Smooth muscle cell (in vitro differentiated cells): ENCODE results near the gene CACHD1. TPM values are rescaled to one million over a fixed set of nuclear protein-coding genes. Genes with fewer than 3 reads are reported as not detected.

Source experiments
- DNase-seq: peaks from one replicate; lab custom pipeline; 2025; ENCODE audit not compliant: unreplicated experiment; lab: John Stamatoyannopoulos, UW
- H2AFZ ChIP-seq: fragments of 200-600 bp; sonication (generic); 2 replicates; pipeline ENCODE4 v1.6.0; 2016; ENCODE audit warnings: antibody characterized with exemption, low read depth, mild to moderate bottlenecking
- H3F3A ChIP-seq: fragments of 200-600 bp; sonication (generic); 2 replicates; pipeline ENCODE4 v1.6.0; 2017; ENCODE audit warnings: antibody characterized with exemption, low read depth
- H3K27ac ChIP-seq: fragments of 200-600 bp; sonication (generic); 2 replicates; pipeline ENCODE4 v1.5.1; 2016; ENCODE audit warnings: low read depth, mild to moderate bottlenecking
- H3K27me3 ChIP-seq: fragments of 200-600 bp; sonication (generic); 2 replicates; pipeline ENCODE4 v1.6.1; 2016; ENCODE audit warnings: low read depth, mild to moderate bottlenecking
- H3K36me3 ChIP-seq: fragments of 200-600 bp; sonication (generic); 2 replicates; pipeline ENCODE4 v1.5.1; 2016; ENCODE audit warnings: low read depth
- H3K4me1 ChIP-seq: fragments of 200-600 bp; sonication (generic); 2 replicates; pipeline ENCODE4 v1.5.1; 2016; ENCODE audit warnings: low read depth
- H3K4me2 ChIP-seq: fragments of 200-600 bp; sonication (generic); 2 replicates; pipeline ENCODE4 v1.6.0; 2016; ENCODE audit warnings: mild to moderate bottlenecking
- H3K4me3 ChIP-seq: fragments of 200-600 bp; sonication (generic); 2 replicates; pipeline ENCODE4 v1.5.1; 2016; ENCODE audit warnings: mild to moderate bottlenecking
- H3K79me2 ChIP-seq: fragments of 200-600 bp; sonication (generic); 2 replicates; pipeline ENCODE4 v1.6.0; 2016; ENCODE audit warnings: low read depth, mild to moderate bottlenecking
- H3K9ac ChIP-seq: fragments of 200-600 bp; sonication (generic); 2 replicates; pipeline ENCODE4 v1.6.0; 2016; ENCODE audit warnings: low read depth
- H3K9me3 ChIP-seq: fragments of 200-600 bp; sonication (generic); replicated peaks from 2 replicates; pipeline ENCODE4 v1.5.1; 2016; ENCODE audit warnings: low read depth
- H4K20me1 ChIP-seq: fragments of 200-600 bp; sonication (generic); 2 replicates; pipeline ENCODE4 v1.6.0; 2016; ENCODE audit warnings: low read depth
- CTCF ChIP-seq: fragments of 200-600 bp; sonication (generic); IDR thresholded peaks from 2 replicates; pipeline ENCODE4 v1.5.1; 2017; ENCODE audit warnings: borderline replicate concordance, mild to moderate bottlenecking, antibody characterized with exemption; ENCODE audit not compliant: insufficient read depth, poor library complexity, severe bottlenecking
- WGBS: methylation state at CpG from one replicate; pipeline ENCODE4 v1.1.7; 2016; ENCODE audit warnings: low lambda C conversion rate; 5-methylcytosine and 5-hydroxymethylcytosine counted together
- polyA plus RNA-seq: library from polyadenylated mRNA; unstranded; fragments of >200 nt; fragmentation: Nextera tagmentation; extraction: Ambion mirVana; gene quantifications from 2 replicates; pipeline ENCODE4 v1.2.1, GENCODE V29; 2016
- total RNA-seq: library from RNA; depleted of rRNA; stranded (reverse); fragments of >200 nt; gene quantifications from 2 replicates; pipeline ENCODE4 v1.2.3, GENCODE V29; 2014

The CACHD1 gene
- total and polyA plus RNA-seq, 2 experiments from 2014 or later = 12.9 to 20.8 TPM

- 74% methylated on average over 7 of the region's 7 CpGs for WGBS
Observed at GRCh38 chr1:64440183-64440826, 29.6 kb upstream of the CACHD1 start.

GRCh38 chr1:64451440-64451839 lies 18.5 kb upstream of the CACHD1 start:
- no peak for DNase-seq
- H4K20me1 ChIP-seq = no peaks in the 10 kb centered on the region
- no peaks in the 10 kb centered on the region for H3K9me3 ChIP-seq
- H2AFZ ChIP-seq = no peak overlapping the region
- no peaks in the 10 kb centered on the region for H3K4me1 ChIP-seq
- no peak overlapping the region for H3K4me2 ChIP-seq
- H3K27me3 ChIP-seq = peaks cover 29% of the 10 kb centered on the region
- 74% methylated on average over 1 of the region's 1 CpG for WGBS
- H3F3A ChIP-seq = no peaks in the 10 kb centered on the region
- H3K27ac ChIP-seq = no peak overlapping the region
- H3K79me2 ChIP-seq = no peaks in the 10 kb centered on the region
- H3K4me3 ChIP-seq = no peak overlapping the region
- no peak for TF ChIP-seq CTCF
- no peaks in the 10 kb centered on the region for H3K36me3 ChIP-seq
- H3K9ac ChIP-seq = no peak overlapping the region

More at GRCh38 chr1:64440183-64440826, 29.6 kb upstream of the CACHD1 start:
- H3K4me2 ChIP-seq = no peak overlapping the region
- no peaks in the 10 kb centered on the region for H3K27me3 ChIP-seq
- no peak for TF ChIP-seq CTCF
- no peak overlapping the region for H2AFZ ChIP-seq
- no peaks in the 10 kb centered on the region for H3F3A ChIP-seq
- no peak overlapping the region for H3K27ac ChIP-seq
- H3K4me3 ChIP-seq = no peak overlapping the region
- H3K9ac ChIP-seq = no peak overlapping the region
- H3K4me1 ChIP-seq = no peaks in the 10 kb centered on the region
- no peaks in the 10 kb centered on the region for H3K9me3 ChIP-seq
- no peaks in the 10 kb centered on the region for H3K36me3 ChIP-seq
- H3K79me2 ChIP-seq = no peaks in the 10 kb centered on the region
- H4K20me1 ChIP-seq = no peaks in the 10 kb centered on the region
- no peak for DNase-seq

DNA sequence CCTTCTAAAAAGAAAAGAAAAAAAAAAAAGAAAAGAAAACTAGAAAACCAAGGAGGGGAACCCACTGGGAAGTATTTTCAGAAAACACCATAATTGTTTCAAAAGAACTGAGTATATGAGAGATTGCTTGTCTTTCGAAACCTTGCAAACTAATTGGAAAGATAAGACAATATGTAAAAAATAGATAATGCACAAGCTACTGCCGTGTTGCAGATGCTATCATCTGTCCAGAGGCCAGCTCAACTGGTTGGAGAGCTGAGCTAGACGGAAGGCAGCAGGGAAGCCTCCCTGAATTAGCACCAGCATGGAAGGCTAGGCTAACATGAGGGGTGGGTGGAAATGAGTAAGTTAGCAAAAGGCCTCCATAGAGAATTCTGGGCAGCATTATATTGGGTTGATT lies 16.2 kb upstream of the CACHD1 start:
- peaks cover 8% of the 10 kb centered on the region for H3K27me3 ChIP-seq
- H4K20me1 ChIP-seq = no peaks in the 10 kb centered on the region
- no peak for TF ChIP-seq CTCF
- 46% methylated on average over 3 of the region's 3 CpGs for WGBS
- H3K9me3 ChIP-seq = no peaks in the 10 kb centered on the region
- H3K4me2 ChIP-seq = no peak overlapping the region
- no peak overlapping the region for H2AFZ ChIP-seq
- no peaks in the 10 kb centered on the region for H3K36me3 ChIP-seq
- H3K27ac ChIP-seq = no peak overlapping the region
- no peak overlapping the region for H3K9ac ChIP-seq
- H3K4me3 ChIP-seq = no peak overlapping the region
- no peaks in the 10 kb centered on the region for H3K79me2 ChIP-seq
- DNase-seq = no peak
- H3F3A ChIP-seq = no peaks in the 10 kb centered on the region
- no peaks in the 10 kb centered on the region for H3K4me1 ChIP-seq

- Histone ChIP-seq H2AFZ (no peak overlapping the region), H3K27ac (no peak overlapping the region), H3K9ac (no peak overlapping the region), H3K79me2 (no peaks in the 10 kb centered on the region), H3F3A (no peaks in the 10 kb centered on the region), H3K9me3 (no peaks in the 10 kb centered on the region), H3K27me3 (no peaks in the 10 kb centered on the region), H3K4me1 (no peaks in the 10 kb centered on the region), H4K20me1 (no peaks in the 10 kb centered on the region), H3K4me2 (no peak overlapping the region), H3K4me3 (no peak overlapping the region), H3K36me3 (no peaks in the 10 kb centered on the region)
- no peak for TF ChIP-seq CTCF
- 72% methylated on average over 1 of the region's 1 CpG for WGBS
- DNase-seq = no peak
Observed at GRCh38 chr1:64458915-64459314, 11.0 kb upstream of the CACHD1 start.
